Neural cell (in vitro differentiated cells): Measurements from ENCODE around the gene GSTM2.

Source experiments
- EP300 ChIP-seq: fragments of 450-650 bp; conservative IDR thresholded peaks from 2 replicates; pipeline ENCODE4 v1.6.1; 2014; ENCODE audit warnings: antibody characterized with exemption, mild to moderate bottlenecking, moderate library complexity; ENCODE audit not compliant: poor library complexity, severe bottlenecking
- EZH2 ChIP-seq: fragments of 200-600, 300-800 bp; shearing (Covaris generic), sonication (generic); IDR thresholded peaks from 2 replicates; pipeline ENCODE4 v1.6.1; 2014; ENCODE audit warnings: antibody characterized with exemption, low read length, borderline replicate concordance, mild to moderate bottlenecking; ENCODE audit not compliant: insufficient read depth, poor library complexity, severe bottlenecking
- MXI1 ChIP-seq: fragments of 450-650 bp; conservative IDR thresholded peaks from 2 replicates; pipeline ENCODE4 v1.6.1; 2014; ENCODE audit warnings: antibody characterized with exemption, mild to moderate bottlenecking; ENCODE audit not compliant: poor library complexity, severe bottlenecking
- POLR2AphosphoS5 ChIP-seq: IDR thresholded peaks from 2 replicates; pipeline ENCODE4 v1.6.1; 2012
- RAD21 ChIP-seq: fragments of 450-650 bp; conservative IDR thresholded peaks from 2 replicates; pipeline ENCODE4 v1.6.1; 2014; ENCODE audit warnings: antibody characterized with exemption, mild to moderate bottlenecking, moderate library complexity
- SMC3 ChIP-seq: fragments of 450-650 bp; conservative IDR thresholded peaks from 2 replicates; pipeline ENCODE4 v1.6.1; 2014; ENCODE audit warnings: antibody characterized with exemption, mild to moderate bottlenecking, moderate library complexity; ENCODE audit not compliant: poor library complexity
- TAF1 ChIP-seq: IDR thresholded peaks from 2 replicates; pipeline ENCODE4 v1.6.1; 2012; ENCODE audit warnings: low read depth
- TF ChIP-seq, protein P1 (sequence below): fragments of 450-650 bp; IDR thresholded peaks from 2 replicates; pipeline ENCODE4 v1.5.1; 2014; ENCODE audit warnings: antibody characterized with exemption, mild to moderate bottlenecking, moderate library complexity; ENCODE audit not compliant: poor library complexity, severe bottlenecking
- TF ChIP-seq, protein P2 (sequence below): IDR thresholded peaks from 2 replicates; pipeline ENCODE4 v1.6.1; 2012; ENCODE audit warnings: borderline replicate concordance

DNA sequence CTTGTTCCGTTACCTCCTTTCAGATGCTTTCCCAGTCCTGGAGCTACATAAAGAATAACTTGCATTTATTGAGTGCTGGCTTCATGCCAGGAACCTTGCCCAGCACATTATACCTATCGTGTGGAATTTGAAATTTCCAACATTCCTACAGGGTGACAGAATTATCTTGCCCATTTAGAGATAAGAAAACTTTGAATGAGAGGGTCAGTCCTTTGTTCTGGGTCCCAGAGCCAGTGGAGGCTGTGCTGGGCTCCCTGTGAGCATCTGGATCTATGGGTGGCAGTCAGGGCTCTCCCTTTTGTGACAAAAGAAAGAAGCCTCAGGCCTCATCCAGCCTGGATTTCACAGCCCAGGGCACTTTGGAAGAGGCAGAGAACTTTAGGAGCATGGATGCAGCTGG is 8.7 kb upstream of the GSTM2 start:
- TF ChIP-seq, protein P1, sequence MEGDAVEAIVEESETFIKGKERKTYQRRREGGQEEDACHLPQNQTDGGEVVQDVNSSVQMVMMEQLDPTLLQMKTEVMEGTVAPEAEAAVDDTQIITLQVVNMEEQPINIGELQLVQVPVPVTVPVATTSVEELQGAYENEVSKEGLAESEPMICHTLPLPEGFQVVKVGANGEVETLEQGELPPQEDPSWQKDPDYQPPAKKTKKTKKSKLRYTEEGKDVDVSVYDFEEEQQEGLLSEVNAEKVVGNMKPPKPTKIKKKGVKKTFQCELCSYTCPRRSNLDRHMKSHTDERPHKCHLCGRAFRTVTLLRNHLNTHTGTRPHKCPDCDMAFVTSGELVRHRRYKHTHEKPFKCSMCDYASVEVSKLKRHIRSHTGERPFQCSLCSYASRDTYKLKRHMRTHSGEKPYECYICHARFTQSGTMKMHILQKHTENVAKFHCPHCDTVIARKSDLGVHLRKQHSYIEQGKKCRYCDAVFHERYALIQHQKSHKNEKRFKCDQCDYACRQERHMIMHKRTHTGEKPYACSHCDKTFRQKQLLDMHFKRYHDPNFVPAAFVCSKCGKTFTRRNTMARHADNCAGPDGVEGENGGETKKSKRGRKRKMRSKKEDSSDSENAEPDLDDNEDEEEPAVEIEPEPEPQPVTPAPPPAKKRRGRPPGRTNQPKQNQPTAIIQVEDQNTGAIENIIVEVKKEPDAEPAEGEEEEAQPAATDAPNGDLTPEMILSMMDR, result no peak
- no peak for TF ChIP-seq RAD21
- no peak for TF ChIP-seq EP300
- no peak for TF ChIP-seq POLR2AphosphoS5
- TF ChIP-seq, protein P2, sequence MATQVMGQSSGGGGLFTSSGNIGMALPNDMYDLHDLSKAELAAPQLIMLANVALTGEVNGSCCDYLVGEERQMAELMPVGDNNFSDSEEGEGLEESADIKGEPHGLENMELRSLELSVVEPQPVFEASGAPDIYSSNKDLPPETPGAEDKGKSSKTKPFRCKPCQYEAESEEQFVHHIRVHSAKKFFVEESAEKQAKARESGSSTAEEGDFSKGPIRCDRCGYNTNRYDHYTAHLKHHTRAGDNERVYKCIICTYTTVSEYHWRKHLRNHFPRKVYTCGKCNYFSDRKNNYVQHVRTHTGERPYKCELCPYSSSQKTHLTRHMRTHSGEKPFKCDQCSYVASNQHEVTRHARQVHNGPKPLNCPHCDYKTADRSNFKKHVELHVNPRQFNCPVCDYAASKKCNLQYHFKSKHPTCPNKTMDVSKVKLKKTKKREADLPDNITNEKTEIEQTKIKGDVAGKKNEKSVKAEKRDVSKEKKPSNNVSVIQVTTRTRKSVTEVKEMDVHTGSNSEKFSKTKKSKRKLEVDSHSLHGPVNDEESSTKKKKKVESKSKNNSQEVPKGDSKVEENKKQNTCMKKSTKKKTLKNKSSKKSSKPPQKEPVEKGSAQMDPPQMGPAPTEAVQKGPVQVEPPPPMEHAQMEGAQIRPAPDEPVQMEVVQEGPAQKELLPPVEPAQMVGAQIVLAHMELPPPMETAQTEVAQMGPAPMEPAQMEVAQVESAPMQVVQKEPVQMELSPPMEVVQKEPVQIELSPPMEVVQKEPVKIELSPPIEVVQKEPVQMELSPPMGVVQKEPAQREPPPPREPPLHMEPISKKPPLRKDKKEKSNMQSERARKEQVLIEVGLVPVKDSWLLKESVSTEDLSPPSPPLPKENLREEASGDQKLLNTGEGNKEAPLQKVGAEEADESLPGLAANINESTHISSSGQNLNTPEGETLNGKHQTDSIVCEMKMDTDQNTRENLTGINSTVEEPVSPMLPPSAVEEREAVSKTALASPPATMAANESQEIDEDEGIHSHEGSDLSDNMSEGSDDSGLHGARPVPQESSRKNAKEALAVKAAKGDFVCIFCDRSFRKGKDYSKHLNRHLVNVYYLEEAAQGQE, result no peak
- TF ChIP-seq EZH2, result no peak
- TF ChIP-seq SMC3, result no peak
- no peak for TF ChIP-seq TAF1
- no peak for TF ChIP-seq MXI1
